ENCODE data around the gene NUTM1. TPM values are rescaled to one million over a fixed set of nuclear protein-coding genes. Genes with fewer than 3 reads are reported as not detected.

Gene NUTM1
- not detected in 2 replicates for polyA plus RNA-seq (2011; rRNA removed)
- polyA plus RNA-seq (2012; cell fraction: cytosol; rRNA removed): not detected in 2 replicates
- not detected in 2 replicates for polyA plus RNA-seq (2012; cell fraction: nucleus; rRNA removed)
- not detected in 3 replicates for polyA plus RNA-seq (2017; fragmentation: RNase III; extraction: RNeasy Plus Mini Kit Qiagen cat#74134 plus additional on column Dnase treatment)
- not detected in 2 replicates for polyA minus RNA-seq (2011; rRNA and poly(A)+ RNA removed)

GRCh38 chr15:34342737-34343575, at the start of gene NUTM1, which contains the start of gene NOP10:
Gene NUTM1, plus strand, starts transcription at chr15:34343315. Its CDS starts 382 bp downstream, at chr15:34343697.
Gene NOP10, minus strand, starts transcription at chr15:34343136. Its CDS starts 63 bp downstream, at chr15:34343073.
- ChIA-PET POLR2A (interaction anchor here (0.7 to 1.3 kb wide), 6 partner anchors 23 to 245 kb away, joined by 3 to 10 read pairs (median 4); partner anchors contain the start of genes KATNBL1 and LPCAT4), CTCF (interaction anchor here (0.6 to 5.2 kb wide), 27 partner anchors 8 to 1096 kb away, joined by 3 to 80 read pairs (median 5); partner anchors contain the start of genes GOLGA8B, KATNBL1 and LPCAT4)
- H3K9me3 ChIP-seq: no peaks in the 10 kb centered on the region
- peak within 1 kb of the TSS; percentile 82 to 88 for H3K27ac ChIP-seq
- H3K4me1 ChIP-seq: peaks cover 15% of the 10 kb centered on the region; the same call in 2 of the 3 replicates
- H3K4me2 ChIP-seq: peak within 1 kb of the TSS; percentile 86
- 3% methylated on average over 38 of the region's 38 CpGs for WGBS (ENCODE audit: missing lambda C conversion rate)
- FAIRE-seq: peak; percentile 97
- ATAC-seq: peak; percentile 93 to 94
- H3K4me3 ChIP-seq: peak within 1 kb of the TSS; percentile 68
- peak; percentile 83 to 96 for DNase-seq (ENCODE audit: low read depth in 1 of 2, low spot score in 1 of 2)
- TF ChIP-seq POLR2AphosphoS2 (conservative IDR thresholded peaks at IDR 0.05; ENCODE audit: low read length) (no peak), FOSL2 (IDR thresholded peaks at IDR 0.05) (no peak), FOSL2 (CRISPR knock-in tag; IDR thresholded peaks at IDR 0.05) (no peak; the same call in 1 of the 2 replicates), SMC3 (IDR thresholded peaks at IDR 0.05) (peak; percentile 90), KDM1A (IDR thresholded peaks at IDR 0.05; ENCODE audit: low read depth) (no peak), ZNF302 (CRISPR knock-in tag; IDR thresholded peaks at IDR 0.05) (no peak), NPAS2 (CRISPR knock-in tag; IDR thresholded peaks at IDR 0.05; ENCODE audit: borderline replicate concordance) (no peak; the same call in 1 of the 2 replicates), HOXB13 (CRISPR knock-in tag; IDR thresholded peaks at IDR 0.05; ENCODE audit: low read depth) (no peak), RARB (CRISPR knock-in tag; IDR thresholded peaks at IDR 0.05) (no peak), MYC (IDR thresholded peaks at IDR 0.05; ENCODE audit: borderline replicate concordance, low read length) (peak; percentile 95), EHF (CRISPR knock-in tag; IDR thresholded peaks at IDR 0.05) (peak; percentile 79; the same call in 1 of the 2 replicates), TP53 (CRISPR knock-in tag; IDR thresholded peaks at IDR 0.05) (no peak), KDM5A (IDR thresholded peaks at IDR 0.05) (no peak), JUN (IDR thresholded peaks at IDR 0.05) (peak; percentile 94 to 97), E2F6 (IDR thresholded peaks at IDR 0.05; ENCODE audit: borderline replicate concordance, low read depth) (peak; percentile 86; the same call in 1 of the 2 replicates), ZC3H11A (IDR thresholded peaks at IDR 0.05) (no peak), MAFK (IDR thresholded peaks at IDR 0.05; ENCODE audit: partially characterized antibody) (no peak), ZSCAN20 (CRISPR knock-in tag; IDR thresholded peaks at IDR 0.05) (no peak), PHF8 (IDR thresholded peaks at IDR 0.05; ENCODE audit: borderline replicate concordance, low read depth) (peak; percentile 46; the same call in 1 of the 2 replicates), ESRRA (IDR thresholded peaks at IDR 0.05; ENCODE audit: borderline replicate concordance, low read length) (no peak), TFCP2L1 (CRISPR knock-in tag; IDR thresholded peaks at IDR 0.05) (no peak), CBX8 (IDR thresholded peaks at IDR 0.05) (no peak), HES2 (IDR thresholded peaks at IDR 0.05) (no peak), MAZ (IDR thresholded peaks at IDR 0.05; ENCODE audit: borderline replicate concordance, low read depth, low read length) (no peak), EHMT2 (IDR thresholded peaks at IDR 0.05; ENCODE audit: low read depth) (no peak), PBX3 (IDR thresholded peaks at IDR 0.05) (0 out of 2 replicates have a peak, but pooled peaks have one; percentile 25), CTCF (IDR thresholded peaks at IDR 0.05) (peak; percentile 99), HOXB5 (CRISPR knock-in tag; IDR thresholded peaks at IDR 0.05) (peak; percentile 50; the same call in 1 of the 2 replicates), FOSB (CRISPR knock-in tag; IDR thresholded peaks at IDR 0.05) (no peak), CEBPB (IDR thresholded peaks at IDR 0.05) (no peak; a peak in 1 of 4 replicates), ATOH8 (CRISPR knock-in tag; IDR thresholded peaks at IDR 0.05; ENCODE audit: low read depth) (peak; percentile 11; the same call in 1 of the 2 replicates), ZFP36 (IDR thresholded peaks at IDR 0.05; ENCODE audit: borderline replicate concordance, partially characterized antibody) (no peak), CBX2 (IDR thresholded peaks at IDR 0.05; ENCODE audit: borderline replicate concordance, low read depth) (no peak), EP300 (IDR thresholded peaks at IDR 0.05) (no peak), HOXA7 (CRISPR knock-in tag; IDR thresholded peaks at IDR 0.05) (no peak), GATA3 (IDR thresholded peaks at IDR 0.05; ENCODE audit: borderline replicate concordance) (peak; percentile 52; the same call in 1 of the 2 replicates), CHD2 (IDR thresholded peaks at IDR 0.05; ENCODE audit: low read length, partially characterized antibody) (no peak)
